ENCODE results near the gene UBE2D2. TPM values are rescaled to one million over a fixed set of nuclear protein-coding genes. Genes with fewer than 3 reads are reported as not detected.
"Not testable (repeated sequence)": the region's sequence is repeated elsewhere in the genome, so short reads cannot be mapped to it uniquely, and the experiment has no call there.

Gene UBE2D2
- total and polyA plus RNA-seq, 3 experiments from 2014 or later = 253 to 285 (median 274) TPM

GRCh38 chr5:139528695-139529094 is 32.4 kb upstream of the UBE2D2 start:
- H3K4me1 Mint-ChIP-seq; H3K4me3 Mint-ChIP-seq; H3K27me3 ChIP-seq (ENCODE audit: insufficient read depth, low read length, poor library complexity, severe bottlenecking); H3K27me3 Mint-ChIP-seq; DNase-seq; H3K9me3 ChIP-seq (ENCODE audit: low read length); H3K36me3 Mint-ChIP-seq; H3K4me3 ChIP-seq (ENCODE audit: low read length); H3K36me3 ChIP-seq (ENCODE audit: insufficient read depth, low read length); H3K27ac Mint-ChIP-seq; H3K27ac ChIP-seq (ENCODE audit: low read depth, low read length); H3K4me1 ChIP-seq (ENCODE audit: insufficient read depth, low read length); POLR2A ChIA-PET: not testable (repeated sequence)
- peaks cover 2 to 14% (median 5%) of the 10 kb centered on the region in 5 donors for H3K9me3 Mint-ChIP-seq
- CTCF ChIA-PET = interaction anchor here (1.3 to 1.6 kb wide), 2 partner anchors 11 to 106 kb away, joined by 4 to 5 read pairs; no protein-coding TSS in a partner anchor

GRCh38 chr5:139530079-139530478 is 31.1 kb upstream of the UBE2D2 start:
- peaks cover 2 to 14% (median 5%) of the 10 kb centered on the region in 5 donors for H3K9me3 Mint-ChIP-seq
- H3K27me3 Mint-ChIP-seq; H3K4me3 Mint-ChIP-seq; H3K27ac Mint-ChIP-seq; H3K36me3 Mint-ChIP-seq; H3K36me3 ChIP-seq (ENCODE audit: insufficient read depth, low read length); CTCF ChIA-PET; H3K4me1 Mint-ChIP-seq; H3K27ac ChIP-seq (ENCODE audit: low read depth, low read length); H3K9me3 ChIP-seq (ENCODE audit: low read length); POLR2A ChIA-PET; H3K27me3 ChIP-seq (ENCODE audit: insufficient read depth, low read length, poor library complexity, severe bottlenecking); DNase-seq; H3K4me1 ChIP-seq (ENCODE audit: insufficient read depth, low read length); H3K4me3 ChIP-seq (ENCODE audit: low read length): not testable (repeated sequence)

GRCh38 chr5:139531772-139532169 is 29.4 kb upstream of the UBE2D2 start:
- H3K4me1 Mint-ChIP-seq = no peaks in the 10 kb centered on the region
- H3K27me3 Mint-ChIP-seq = no peaks in the 10 kb centered on the region
- H3K27ac Mint-ChIP-seq = no peak overlapping the region
- no peak for DNase-seq
- CTCF ChIA-PET = interaction anchor here (1.3 kb wide), 1 partner anchor 29 kb away, joined by 3 read pairs; the partner anchor contains the start of gene UBE2D2
- H3K9me3 Mint-ChIP-seq = peaks cover 2 to 14% (median 5%) of the 10 kb centered on the region in 5 donors
- Histone ChIP-seq H3K4me3 (ENCODE audit: low read length) (no peak overlapping the region), H3K9me3 (ENCODE audit: low read length) (no peaks in the 10 kb centered on the region), H3K27me3 (ENCODE audit: insufficient read depth, low read length, poor library complexity, severe bottlenecking) (no peaks in the 10 kb centered on the region), H3K36me3 (ENCODE audit: insufficient read depth, low read length) (no peaks in the 10 kb centered on the region), H3K27ac (ENCODE audit: low read depth, low read length) (no peak overlapping the region), H3K4me1 (ENCODE audit: insufficient read depth, low read length) (no peaks in the 10 kb centered on the region)
- H3K4me3 Mint-ChIP-seq = no peak overlapping the region
- peaks cover 0 to 8% (median 0%) of the 10 kb centered on the region in 3 donors for H3K36me3 Mint-ChIP-seq
- POLR2A ChIA-PET = no interaction called here

- Histone ChIP-seq H3K27me3 (ENCODE audit: insufficient read depth, low read length, poor library complexity, severe bottlenecking) (no peaks in the 10 kb centered on the region), H3K9me3 (ENCODE audit: low read length) (no peaks in the 10 kb centered on the region), H3K36me3 (ENCODE audit: insufficient read depth, low read length) (no peaks in the 10 kb centered on the region), H3K27ac (ENCODE audit: low read depth, low read length) (no peak overlapping the region), H3K4me1 (ENCODE audit: insufficient read depth, low read length) (no peaks in the 10 kb centered on the region), H3K4me3 (ENCODE audit: low read length) (peak overlapping the region; percentile 43)
- Mint-ChIP-seq H3K4me3 (peak overlapping the region in 4 of 7 donors; percentile 11 to 46 (median 32)), H3K36me3 (no peaks in the 10 kb centered on the region), H3K27me3 (peaks cover 2 to 5% of the 10 kb centered on the region in 2 donors), H3K4me1 (peaks cover 0 to 9% (median 8%) of the 10 kb centered on the region in 3 donors), H3K27ac (peak overlapping the region in 1 of 8 donors; percentile 45), H3K9me3 (no peaks in the 10 kb centered on the region)
- POLR2A ChIA-PET = no interaction called here
- DNase-seq = peak; percentile 4 to 62 (median 33)
- CTCF ChIA-PET = interaction anchor here (0.7 to 1.2 kb wide), 3 partner anchors 12 to 22 kb away, joined by 3 to 4 read pairs (median 4); partner anchors contain the start of gene UBE2D2
Observed at GRCh38 chr5:139543423-139543991, 17.6 kb upstream of the UBE2D2 start.

GRCh38 chr5:139546593-139546992 is 14.5 kb upstream of the UBE2D2 start:
- H3K27ac ChIP-seq (ENCODE audit: low read depth, low read length); H3K27me3 Mint-ChIP-seq; H3K4me3 Mint-ChIP-seq; CTCF ChIA-PET; POLR2A ChIA-PET; DNase-seq; H3K9me3 Mint-ChIP-seq; H3K4me1 Mint-ChIP-seq; H3K36me3 Mint-ChIP-seq; H3K36me3 ChIP-seq (ENCODE audit: insufficient read depth, low read length); H3K9me3 ChIP-seq (ENCODE audit: low read length); H3K4me1 ChIP-seq (ENCODE audit: insufficient read depth, low read length); H3K4me3 ChIP-seq (ENCODE audit: low read length); H3K27me3 ChIP-seq (ENCODE audit: insufficient read depth, low read length, poor library complexity, severe bottlenecking): not testable (repeated sequence)
- peak overlapping the region in 1 of 8 donors; percentile 32 for H3K27ac Mint-ChIP-seq

- ChIA-PET CTCF (interaction anchor here (1.2 to 1.5 kb wide), 3 partner anchors 29 to 128 kb away, joined by 3 to 4 read pairs (median 4); no protein-coding TSS in a partner anchor), POLR2A (no interaction called here)
- DNase-seq = no peak
- no peaks in the 10 kb centered on the region for H3K36me3 ChIP-seq (ENCODE audit: insufficient read depth, low read length)
- Mint-ChIP-seq H3K36me3 (no peaks in the 10 kb centered on the region), H3K9me3 (no peaks in the 10 kb centered on the region), H3K4me3 (no peak overlapping the region), H3K4me1 (no peaks in the 10 kb centered on the region), H3K27ac (no peak overlapping the region), H3K27me3 (peaks cover 0 to 9% of the 10 kb centered on the region in 2 donors)
- no peaks in the 10 kb centered on the region for H3K27me3 ChIP-seq (ENCODE audit: insufficient read depth, low read length, poor library complexity, severe bottlenecking)
- H3K9me3 ChIP-seq (ENCODE audit: low read length) = no peaks in the 10 kb centered on the region
- no peaks in the 10 kb centered on the region for H3K4me1 ChIP-seq (ENCODE audit: insufficient read depth, low read length)
- no peak overlapping the region for H3K4me3 ChIP-seq (ENCODE audit: low read length)
- no peak overlapping the region for H3K27ac ChIP-seq (ENCODE audit: low read depth, low read length)
Observed at GRCh38 chr5:139549162-139549894, 11.8 kb upstream of the UBE2D2 start.

GRCh38 chr5:139550051-139550872 is 10.9 kb upstream of the UBE2D2 start:
- H3K27me3 ChIP-seq (ENCODE audit: insufficient read depth, low read length, poor library complexity, severe bottlenecking); H3K4me3 Mint-ChIP-seq; H3K36me3 Mint-ChIP-seq; DNase-seq; H3K4me1 ChIP-seq (ENCODE audit: insufficient read depth, low read length); H3K9me3 ChIP-seq (ENCODE audit: low read length); H3K27ac ChIP-seq (ENCODE audit: low read depth, low read length); H3K4me3 ChIP-seq (ENCODE audit: low read length); H3K4me1 Mint-ChIP-seq; POLR2A ChIA-PET; H3K9me3 Mint-ChIP-seq; H3K36me3 ChIP-seq (ENCODE audit: insufficient read depth, low read length); H3K27ac Mint-ChIP-seq: not testable (repeated sequence)
- CTCF ChIA-PET = interaction anchor here (0.9 to 1.5 kb wide), 3 partner anchors 11 to 129 kb away, joined by 3 to 4 read pairs (median 4); partner anchors contain the start of gene UBE2D2
- H3K27me3 Mint-ChIP-seq = peaks cover 0 to 14% of the 10 kb centered on the region in 2 donors
